NCI-H748 (cell line): ENCODE data around the gene MYD88.
"Not testable (repeated sequence)": the region's sequence is repeated elsewhere in the genome, so short reads cannot be mapped to it uniquely, and the experiment has no call there.

Experiments used
- DNase-seq: peaks from one replicate; lab custom pipeline; 2025; ENCODE audit not compliant: unreplicated experiment; lab: John Stamatoyannopoulos, UW

Gene MYD88

DNA sequence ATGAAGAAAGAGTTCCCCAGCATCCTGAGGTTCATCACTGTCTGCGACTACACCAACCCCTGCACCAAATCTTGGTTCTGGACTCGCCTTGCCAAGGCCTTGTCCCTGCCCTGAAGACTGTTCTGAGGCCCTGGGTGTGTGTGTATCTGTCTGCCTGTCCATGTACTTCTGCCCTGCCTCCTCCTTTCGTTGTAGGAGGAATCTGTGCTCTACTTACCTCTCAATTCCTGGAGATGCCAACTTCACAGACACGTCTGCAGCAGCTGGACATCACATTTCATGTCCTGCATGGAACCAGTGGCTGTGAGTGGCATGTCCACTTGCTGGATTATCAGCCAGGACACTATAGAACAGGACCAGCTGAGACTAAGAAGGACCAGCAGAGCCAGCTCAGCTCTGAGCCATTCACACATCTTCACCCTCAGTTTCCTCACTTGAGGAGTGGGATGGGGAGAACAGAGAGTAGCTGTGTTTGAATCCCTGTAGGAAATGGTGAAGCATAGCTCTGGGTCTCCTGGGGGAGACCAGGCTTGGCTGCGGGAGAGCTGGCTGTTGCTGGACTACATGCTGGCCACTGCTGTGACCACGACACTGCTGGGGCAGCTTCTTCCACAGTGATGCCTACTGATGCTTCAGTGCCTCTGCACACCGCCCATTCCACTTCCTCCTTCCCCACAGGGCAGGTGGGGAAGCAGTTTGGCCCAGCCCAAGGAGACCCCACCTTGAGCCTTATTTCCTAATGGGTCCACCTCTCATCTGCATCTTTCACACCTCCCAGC, 2.9 kb downstream of the MYD88 start:
- DNase-seq: no peak

DNA sequence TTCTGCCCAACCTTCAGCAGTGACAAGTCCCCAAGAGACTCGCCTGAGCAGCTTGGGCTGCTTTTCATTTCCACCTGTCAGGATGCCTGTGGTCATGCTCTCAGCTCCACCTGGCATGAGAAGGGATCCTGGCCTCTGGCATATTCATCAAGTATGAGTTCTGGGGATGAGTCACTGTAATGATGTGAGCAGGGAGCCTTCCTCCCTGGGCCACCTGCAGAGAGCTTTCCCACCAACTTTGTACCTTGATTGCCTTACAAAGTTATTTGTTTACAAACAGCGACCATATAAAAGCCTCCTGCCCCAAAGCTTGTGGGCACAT, 3.5 kb downstream of the MYD88 start:
- no peak for DNase-seq

DNA sequence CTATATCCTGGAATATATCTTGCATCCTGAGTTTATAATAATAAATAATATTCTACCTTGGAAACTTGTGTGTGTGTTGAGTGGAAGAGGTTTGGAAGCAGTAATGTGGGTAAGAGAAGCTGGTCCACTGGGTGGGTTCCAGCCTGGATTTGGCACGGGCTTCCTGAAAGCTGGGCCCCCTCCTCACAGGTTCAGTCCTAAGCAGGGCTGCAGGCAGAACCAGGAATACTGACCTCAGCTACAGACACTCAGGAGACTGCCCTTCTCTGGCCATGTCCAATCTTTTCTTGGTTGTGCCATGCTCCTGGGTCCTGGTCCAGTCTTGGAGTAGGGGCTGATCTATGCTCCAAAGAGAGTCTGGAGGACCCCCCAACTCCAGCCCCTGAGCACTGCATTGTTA, 4.5 kb downstream of the MYD88 start:
- no peak for DNase-seq

DNA sequence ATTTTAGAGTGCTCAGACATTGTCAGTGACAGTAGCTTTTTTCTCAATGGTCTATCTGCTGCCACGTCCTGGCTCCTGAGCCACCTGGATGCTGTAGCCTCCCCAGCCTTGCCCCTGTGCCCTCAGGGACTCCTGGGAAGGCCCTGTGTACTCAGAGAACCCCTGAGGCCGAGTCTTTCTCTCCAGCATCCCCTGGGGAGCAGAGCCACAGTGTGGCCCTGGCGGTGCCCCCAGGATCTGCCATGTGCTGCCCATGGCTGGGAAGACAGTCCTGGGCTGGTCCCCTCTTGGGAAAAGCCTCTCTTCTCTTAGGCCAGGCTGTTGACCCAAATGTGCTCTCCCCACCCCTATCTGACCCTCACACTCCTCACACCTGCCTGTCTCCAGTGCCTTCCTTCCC, 5.0 kb downstream of the MYD88 start:
- no peak for DNase-seq

DNA sequence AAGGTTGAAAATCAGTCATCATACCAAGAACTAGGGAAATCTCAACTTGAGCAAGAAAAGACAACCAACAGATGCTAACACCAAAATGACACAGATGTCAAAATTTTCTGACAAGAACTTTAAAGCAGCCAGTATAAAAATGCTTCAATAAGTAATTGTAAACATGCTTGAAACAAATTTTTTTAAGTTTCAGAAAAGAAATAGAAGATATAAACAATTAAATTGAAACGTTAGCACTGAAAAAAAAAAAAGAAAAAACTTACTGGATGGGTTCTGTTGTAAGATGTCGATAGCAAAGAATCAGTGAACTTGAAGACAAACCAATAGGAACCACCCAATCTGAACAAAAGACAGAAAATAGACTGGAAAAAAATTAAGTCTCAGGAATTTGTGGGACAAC, 8.0 kb downstream of the MYD88 start:
- no peak for DNase-seq

DNA sequence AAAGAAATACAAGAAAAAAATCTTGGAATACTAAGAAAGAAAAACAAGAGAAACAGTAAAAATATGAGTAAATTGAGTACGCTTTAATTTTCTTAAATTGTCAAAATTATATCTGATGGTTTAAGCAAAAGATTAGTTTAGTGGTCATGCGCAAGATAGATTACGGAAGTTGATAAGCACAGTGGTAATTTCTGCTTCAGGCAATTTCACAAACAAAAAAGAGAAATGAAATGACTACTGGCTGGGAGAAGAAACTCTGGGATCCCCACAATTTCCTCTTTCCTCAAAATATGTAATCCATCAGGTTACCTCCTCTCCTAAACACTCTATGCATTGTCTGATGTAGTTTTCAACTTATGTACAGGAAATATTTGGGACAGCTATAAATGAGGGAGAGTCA, 9.0 kb downstream of the MYD88 start:
- no peak for DNase-seq

DNA sequence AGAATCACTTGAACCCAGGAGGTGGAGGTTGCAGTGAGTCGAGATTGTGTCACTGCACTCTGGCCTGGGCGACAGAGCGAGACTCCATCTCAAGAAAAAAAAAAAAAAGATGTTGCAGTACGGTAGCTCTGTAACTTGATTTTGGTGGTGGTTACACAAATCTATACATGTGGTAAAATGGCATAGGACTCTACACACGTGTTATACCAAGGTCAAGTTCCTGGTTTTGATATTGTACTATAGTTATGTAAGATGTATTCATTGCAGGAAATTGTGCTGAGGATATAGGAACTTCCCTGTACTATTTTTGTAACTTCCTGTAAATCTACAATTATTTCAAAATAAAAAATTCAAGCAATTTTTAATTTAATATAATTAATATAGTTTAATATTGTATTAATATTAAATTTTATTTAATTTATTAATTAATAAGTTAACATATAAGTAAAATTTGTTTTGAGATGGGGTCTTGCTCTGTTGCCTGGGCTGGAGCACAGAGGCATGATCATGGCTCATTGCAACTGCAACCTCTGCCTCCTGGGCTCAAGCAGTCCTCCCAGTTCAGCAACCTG, 9.9 kb downstream of the MYD88 start:
- DNase-seq: no peak

DNA sequence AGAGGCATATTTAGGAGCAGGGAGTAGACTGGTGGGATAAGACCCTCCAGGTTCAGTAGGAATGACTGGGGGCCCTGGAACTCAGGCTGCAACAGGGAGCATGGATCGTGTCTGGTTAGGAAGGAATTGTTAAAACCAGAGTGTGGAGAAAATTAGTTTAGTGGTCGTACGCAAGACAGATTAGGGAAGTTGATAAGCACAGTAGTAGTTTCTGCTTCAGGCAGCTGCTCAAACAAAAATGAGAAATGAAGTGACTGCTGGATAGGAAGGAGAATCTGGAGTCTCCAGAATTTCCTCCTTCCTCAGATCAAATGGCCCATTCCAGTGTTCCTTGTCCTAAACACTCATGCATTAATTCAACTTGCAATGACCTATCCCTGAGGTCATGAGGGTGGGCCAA, 11.2 kb downstream of the MYD88 start:
- DNase-seq: no peak

DNA sequence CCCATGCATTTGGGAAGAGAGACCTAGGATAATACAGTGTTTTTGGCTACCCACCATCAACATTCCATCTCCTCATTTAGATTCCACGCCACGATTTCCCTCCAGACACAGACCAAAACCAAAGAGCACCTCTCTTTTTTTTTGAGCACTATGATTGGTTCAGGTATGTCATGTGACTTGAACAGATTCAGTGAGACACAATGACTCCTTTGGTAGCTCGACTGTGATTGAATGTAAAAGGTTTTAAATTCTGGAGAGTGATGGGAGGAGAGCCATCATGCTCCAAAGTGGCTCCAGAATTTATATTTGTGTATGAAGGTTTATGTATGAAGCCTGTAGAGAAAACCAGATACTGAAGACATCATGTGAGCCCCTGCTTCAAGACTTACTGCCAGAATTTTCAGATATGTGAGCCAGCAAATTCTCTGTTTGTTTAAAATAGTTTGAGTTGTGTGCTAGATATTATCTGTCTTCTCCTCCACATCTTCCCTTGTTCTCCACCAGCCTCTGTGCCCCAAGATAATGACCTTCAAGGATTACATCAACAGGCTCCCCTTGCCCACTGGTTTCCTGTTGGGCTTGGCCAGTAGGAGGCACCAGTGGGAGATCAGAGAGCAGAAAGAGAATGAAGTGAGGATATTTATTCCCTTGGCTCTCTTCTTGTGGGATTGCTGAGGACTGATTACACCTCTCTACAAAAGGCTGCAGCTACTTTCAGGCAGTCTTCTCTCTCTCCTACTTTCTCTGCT, 12.5 kb downstream of the MYD88 start:
- no peak for DNase-seq

DNA sequence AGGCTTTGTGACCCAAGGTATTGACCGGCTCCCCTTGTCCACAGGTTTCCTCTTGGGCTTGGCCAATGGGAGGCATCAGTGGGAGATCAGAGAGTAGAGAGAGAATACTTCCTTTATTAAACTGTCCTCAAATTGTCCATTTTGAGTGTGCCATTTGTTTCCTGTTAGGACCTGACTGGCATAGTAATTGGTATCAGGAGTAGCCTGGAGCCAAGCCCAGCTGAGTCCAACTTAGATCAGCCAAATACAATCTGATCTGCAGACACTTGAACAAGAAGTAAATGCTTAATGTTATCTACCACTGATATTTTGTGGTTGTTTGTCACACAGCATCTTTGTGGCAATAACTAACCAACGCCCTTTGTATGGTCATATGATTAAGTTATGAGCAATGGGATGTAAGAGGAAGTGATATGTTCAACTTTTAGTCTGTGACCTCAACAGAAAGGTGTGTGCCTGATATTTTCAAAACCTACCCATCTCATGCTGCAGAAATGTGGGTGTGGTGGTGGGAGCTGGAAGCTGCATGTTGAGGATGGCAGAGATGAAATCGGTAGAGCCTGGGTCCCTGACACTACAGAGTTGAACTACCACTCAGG, 13.3 kb downstream of the MYD88 start:
- no peak for DNase-seq

DNA sequence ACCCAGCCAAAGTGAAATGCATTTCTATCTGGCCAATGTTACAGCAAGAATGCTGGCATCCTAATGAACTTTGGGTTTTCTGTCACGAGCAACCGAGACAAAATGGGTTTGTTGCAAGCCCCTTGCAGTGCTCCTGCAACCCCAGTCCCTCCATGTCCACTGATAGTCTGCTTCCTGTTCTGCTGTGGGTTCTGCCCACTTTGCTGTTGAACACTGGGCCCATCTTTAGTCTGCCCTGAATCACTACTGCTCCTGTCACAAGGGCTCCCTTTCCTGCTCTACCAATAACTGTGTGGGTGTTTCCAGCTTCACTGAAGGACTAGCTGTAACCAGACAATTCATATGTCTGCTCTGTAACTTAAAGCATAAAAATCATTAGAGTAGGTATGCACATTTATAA, 14.1 kb downstream of the MYD88 start:
- DNase-seq: no peak

DNA sequence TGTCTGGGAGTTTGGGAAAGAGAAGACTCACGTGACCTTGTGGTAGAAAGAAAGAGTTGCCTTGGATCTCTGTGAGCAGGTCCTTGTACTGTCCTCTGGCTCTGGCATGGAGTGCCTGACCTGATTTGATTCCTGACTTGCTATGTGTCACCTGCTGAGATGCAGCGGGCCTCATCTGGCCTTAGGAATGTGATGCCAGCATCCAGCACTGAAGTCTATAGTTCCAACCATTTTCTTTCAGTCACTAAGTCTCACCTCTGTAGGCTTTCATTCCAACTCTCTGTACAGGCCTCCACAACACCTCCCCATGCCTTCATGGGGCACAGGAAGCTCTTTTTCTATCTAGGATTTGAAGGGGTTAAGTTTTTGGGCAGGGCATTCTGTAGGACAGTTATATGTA, 14.8 kb downstream of the MYD88 start:
- DNase-seq: no peak

DNA sequence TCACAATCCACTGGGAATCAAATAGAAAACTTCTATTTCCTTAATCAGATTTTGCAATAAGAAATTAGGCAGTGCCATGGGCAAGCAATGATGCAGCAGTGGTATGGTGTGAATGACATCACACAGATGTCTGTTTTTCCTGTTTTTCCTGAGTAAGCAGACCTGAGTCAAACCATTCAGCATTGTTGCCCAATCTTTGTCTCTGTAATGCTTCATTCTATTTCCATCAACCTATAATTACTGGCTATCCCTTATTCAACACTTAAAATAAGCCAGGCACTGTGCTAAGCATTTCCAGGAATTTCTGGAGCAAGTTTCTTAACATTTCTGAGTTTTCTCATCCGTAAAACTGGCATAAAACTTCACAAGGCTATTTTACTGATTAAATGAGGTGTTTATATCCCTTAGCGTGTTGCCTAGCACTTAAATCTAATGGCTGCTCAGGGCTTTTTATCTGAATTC, 15.6 kb downstream of the MYD88 start:
- DNase-seq: peak; percentile 31

DNA sequence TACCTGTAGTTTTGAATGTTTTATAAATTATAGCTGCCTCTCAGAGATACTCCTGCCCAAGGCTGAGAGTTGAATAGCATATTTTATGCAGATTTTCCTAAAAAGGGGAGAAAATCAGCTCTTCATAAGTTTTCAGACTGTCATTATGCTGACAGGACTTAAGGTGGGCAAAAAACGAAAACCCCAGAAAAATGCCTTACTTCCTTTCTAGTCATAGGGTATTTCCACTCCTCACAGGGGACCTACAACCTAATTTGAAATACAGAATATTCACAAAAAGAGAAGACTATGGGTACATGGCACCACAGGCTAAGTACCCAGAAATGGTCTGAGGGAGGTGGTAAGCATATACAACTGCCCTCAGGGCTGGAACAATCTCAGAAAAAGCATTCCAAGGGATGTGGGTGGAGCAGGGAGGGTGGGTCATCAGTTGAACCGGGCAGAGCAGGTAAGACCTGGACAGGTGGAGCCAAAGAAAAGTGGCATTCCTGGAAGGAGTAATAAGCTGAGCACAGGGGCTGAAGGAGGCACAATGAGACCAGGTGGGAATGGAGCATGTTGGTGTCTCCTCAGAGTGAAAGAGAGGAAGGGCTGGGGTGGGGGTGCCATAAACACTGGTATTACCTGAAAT, 16.3 kb downstream of the MYD88 start:
- no peak for DNase-seq

DNA sequence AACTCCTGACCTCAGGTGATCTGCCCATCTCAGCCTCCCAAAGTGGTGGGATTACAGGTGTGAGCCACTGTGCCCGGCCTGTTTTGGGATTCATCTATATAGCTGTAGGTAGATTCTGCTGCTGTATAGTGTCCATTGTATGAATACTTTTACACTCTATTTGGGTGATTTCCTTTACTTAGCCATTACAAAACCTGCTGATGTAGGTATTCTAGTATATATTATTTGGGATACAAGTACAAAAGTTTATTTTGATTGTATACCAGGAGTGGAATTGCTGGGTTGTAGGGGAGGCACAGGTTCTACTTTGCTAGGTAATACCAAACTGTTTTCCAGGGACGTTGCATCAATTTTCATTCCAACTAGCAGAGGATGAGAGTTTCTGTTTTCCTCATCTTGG, 17.4 kb downstream of the MYD88 start:
- DNase-seq: no peak

DNA sequence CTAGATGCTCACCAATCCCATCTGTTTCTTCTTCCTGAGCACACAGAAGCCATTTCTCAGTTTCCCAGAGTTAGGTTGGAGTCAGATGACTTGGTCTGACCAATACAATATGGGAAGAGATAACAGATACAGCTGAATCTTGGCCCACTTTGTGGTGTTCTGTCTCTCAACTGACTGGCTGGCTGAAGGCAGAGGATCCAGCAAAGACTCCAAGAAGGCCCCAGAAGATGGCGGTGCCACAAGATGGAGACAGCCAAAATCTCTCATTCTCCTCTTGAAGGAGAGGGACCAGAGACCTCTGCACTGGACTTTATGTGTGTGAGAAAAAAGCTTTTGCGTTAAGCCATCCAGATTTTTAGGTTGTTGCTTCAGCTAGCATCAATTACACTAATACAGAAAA, 18.7 kb downstream of the MYD88 start:
- DNase-seq: no peak

DNA sequence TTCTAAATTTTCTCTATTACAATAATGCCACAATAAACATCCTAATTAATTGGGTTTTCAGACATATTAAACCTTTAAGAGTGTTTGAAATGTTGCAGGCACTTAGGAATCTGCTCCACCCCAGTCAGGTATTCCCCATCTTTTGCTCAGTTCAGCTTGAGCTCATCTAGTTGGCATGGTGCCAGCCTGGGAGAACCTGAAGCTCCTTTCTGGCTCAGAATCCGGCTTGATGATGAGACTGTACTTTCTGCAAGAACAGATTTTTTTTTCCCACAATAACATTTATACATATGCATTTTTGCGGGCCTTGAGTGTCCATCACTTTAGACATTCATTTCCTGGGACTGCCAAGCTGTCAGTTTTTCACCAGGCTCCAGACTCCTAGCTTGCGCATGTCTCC, 19.1 kb downstream of the MYD88 start:
- peak; percentile 17 for DNase-seq

DNA sequence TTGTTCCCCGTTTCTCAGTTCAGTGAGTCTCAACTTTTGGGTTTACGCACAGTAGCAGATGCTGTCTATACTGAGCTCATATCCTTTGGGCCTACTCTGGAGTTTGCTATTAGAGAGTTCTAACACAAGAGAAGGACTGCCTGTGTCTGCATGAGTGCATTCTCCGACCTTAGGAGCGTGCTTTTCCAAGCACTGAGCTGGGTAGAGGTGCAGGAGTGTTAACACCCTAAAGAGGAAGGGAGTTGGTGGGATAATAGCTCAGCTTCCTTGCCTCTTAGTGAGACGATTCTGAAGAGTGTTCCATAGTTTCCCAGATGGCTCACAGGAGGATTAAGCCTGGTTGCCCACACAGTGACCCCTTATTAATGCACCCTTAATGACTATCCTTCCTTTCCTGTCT, 20.0 kb downstream of the MYD88 start:
- DNase-seq: no peak

DNA sequence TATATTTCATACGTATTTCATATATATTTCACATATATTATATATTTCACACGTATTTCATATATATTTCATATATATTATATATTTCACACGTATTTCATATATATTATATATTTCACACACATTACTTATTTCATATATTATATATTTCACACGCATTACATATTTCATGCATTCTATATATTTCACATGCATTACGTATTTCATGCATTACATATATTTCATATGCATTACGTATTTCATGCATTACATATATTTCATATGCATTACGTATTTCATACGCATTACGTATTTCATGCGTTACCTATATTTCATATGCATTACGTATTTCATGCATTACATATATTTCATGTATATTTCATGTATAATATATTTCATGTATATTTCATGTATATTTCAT, 22.2 kb downstream of the MYD88 start:
- not testable (repeated sequence) for DNase-seq

DNA sequence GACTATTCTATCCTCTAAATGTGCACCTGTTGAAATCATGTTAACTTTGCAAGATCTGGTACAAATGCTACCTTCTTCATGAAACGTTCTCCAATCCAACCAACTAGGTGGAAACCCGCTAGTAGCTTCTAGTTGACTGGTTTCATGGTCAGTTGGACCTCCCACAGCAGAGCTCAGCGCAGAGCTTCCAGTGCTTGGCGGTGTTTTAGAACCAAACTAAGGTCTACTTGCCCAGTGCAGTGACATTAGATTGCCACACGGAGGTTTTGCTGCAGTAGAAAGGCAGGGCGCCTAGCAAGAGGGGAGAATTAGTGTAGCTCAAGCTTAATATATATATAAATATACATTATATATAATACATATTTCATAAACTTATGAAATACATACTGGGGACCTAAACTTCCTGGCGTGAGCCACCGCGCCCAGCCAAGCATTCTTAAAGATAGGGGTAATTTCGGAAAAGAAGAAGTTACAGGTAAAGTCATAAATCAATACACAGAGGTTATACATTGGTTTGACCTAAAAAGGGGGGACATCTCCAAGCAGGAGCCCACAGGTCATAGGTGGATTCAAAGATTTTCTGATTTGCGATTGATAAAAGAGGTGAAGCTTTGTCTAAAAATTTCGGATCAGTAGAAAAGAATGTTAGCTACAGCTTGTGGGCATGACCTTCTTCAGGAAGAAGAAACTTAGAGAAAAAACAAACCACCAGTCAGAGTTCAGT, 24.8 kb downstream of the MYD88 start:
- DNase-seq: no peak
